Measurements from ENCODE around the gene PRMT7. TPM values are rescaled to one million over a fixed set of nuclear protein-coding genes. Genes with fewer than 3 reads are reported as not detected.

The PRMT7 gene
- total and polyA plus RNA-seq, 8 donors: 29.0 to 66.3 (median 52.6) TPM

GRCh38 chr16:68300734-68301459, 9.9 kb upstream of the PRMT7 start:
- intact Hi-C loops (cut with DNase I): no loop called here
- ATAC-seq: no peak
- Histone ChIP-seq H3K27ac (no peak overlapping the region), H3K27me3 (no peaks in the 10 kb centered on the region), H3K9me3 (no peaks in the 10 kb centered on the region), H3K4me3 (no peak overlapping the region), H3K36me3 (peaks cover 0 to 99% of the 10 kb centered on the region in 2 donors), H3K4me1 (no peaks in the 10 kb centered on the region)
- DNase-seq: no peak
- TF ChIP-seq CTCF (IDR thresholded peaks at IDR 0.05): no peak

- Histone ChIP-seq H3K9me3 (no peaks in the 10 kb centered on the region), H3K27ac (no peak overlapping the region), H3K4me3 (no peak overlapping the region), H3K4me1 (peaks cover 10 to 30% of the 10 kb centered on the region in 2 donors), H3K36me3 (peaks cover 0 to 73% of the 10 kb centered on the region in 2 donors), H3K27me3 (no peaks in the 10 kb centered on the region)
- DNase-seq (no peak), ATAC-seq (no peak)
- no peak for TF ChIP-seq CTCF (IDR thresholded peaks at IDR 0.05)
- intact Hi-C loops (cut with DNase I): no loop called here
These were observed 4.2 kb upstream of the PRMT7 start for GRCh38 chr16:68306633-68307032.

GRCh38 chr16:68309799-68310198, 1.0 kb upstream of the PRMT7 start:
- Histone ChIP-seq H3K27ac (peak overlapping the region; percentile 79 to 87), H3K9me3 (no peaks in the 10 kb centered on the region), H3K4me3 (peak overlapping the region; percentile 61 to 88), H3K36me3 (peaks cover 0 to 41% of the 10 kb centered on the region in 2 donors), H3K4me1 (peaks cover 10 to 41% of the 10 kb centered on the region in 2 donors), H3K27me3 (no peaks in the 10 kb centered on the region)
- ATAC-seq (no peak), DNase-seq (no peak)
- TF ChIP-seq CTCF (IDR thresholded peaks at IDR 0.05): no peak
- intact Hi-C loops (cut with DNase I): no loop called here

- intact Hi-C loops (cut with DNase I): no loop called here
- Histone ChIP-seq H3K27ac (peak overlapping the region; percentile 79 to 87), H3K4me1 (peaks cover 10 to 41% of the 10 kb centered on the region in 2 donors), H3K27me3 (no peaks in the 10 kb centered on the region), H3K36me3 (peaks cover 0 to 37% of the 10 kb centered on the region in 2 donors), H3K9me3 (no peaks in the 10 kb centered on the region), H3K4me3 (peak overlapping the region; percentile 61 to 88)
- no peak for TF ChIP-seq CTCF (IDR thresholded peaks at IDR 0.05)
- ATAC-seq (peak; percentile 58), DNase-seq (peak in 2 of 4 donors; percentile 41 to 84)
These were observed 414 bp upstream of the PRMT7 start for GRCh38 chr16:68310437-68310773.

GRCh38 chr16:68313116-68313515, 2.3 kb downstream of the PRMT7 start:
- H3K4me3 ChIP-seq: no peak overlapping the region
- H3K4me1 ChIP-seq: peaks cover 10 to 35% of the 10 kb centered on the region in 2 donors
- H3K36me3 ChIP-seq: peaks cover 0 to 34% of the 10 kb centered on the region in 2 donors
- TF ChIP-seq CTCF (IDR thresholded peaks at IDR 0.05): no peak
- no peaks in the 10 kb centered on the region for H3K9me3 ChIP-seq
- no peak overlapping the region for H3K27ac ChIP-seq
- no peaks in the 10 kb centered on the region for H3K27me3 ChIP-seq
- intact Hi-C loops (cut with DNase I): no loop called here
- ATAC-seq (no peak), DNase-seq (no peak)
